HL-60 (cell line): ENCODE data around the gene MALSU1.

Experiments used
- DNase-seq, 2 experiments: peaks; one replicate each; pipeline ENCODE4 v3.0.0-alpha.2; 2010 to 2020; ENCODE audit warnings: low read depth in 1 of 2, low spot score in 1 of 2
- H3K27ac ChIP-seq: fragments of 250-450 bp; sonication (Bioruptor Pico); replicated peaks from 2 replicates; pipeline ENCODE4 v1.5.1; 2020; ENCODE audit warnings: mild to moderate bottlenecking, moderate library complexity
- H3K27me3 ChIP-seq: fragments of 250-450 bp; sonication (Bioruptor Pico); 2 replicates; pipeline ENCODE4 v1.5.1; 2021; ENCODE audit warnings: mild to moderate bottlenecking, moderate library complexity; ENCODE audit not compliant: insufficient read depth, poor library complexity, severe bottlenecking
- H3K4me3 ChIP-seq: replicated peaks from 2 replicates; pipeline ENCODE4 v1.5.1; 2011; ENCODE audit warnings: mild to moderate bottlenecking, control low read depth, low read length; ENCODE audit not compliant: insufficient read depth
- CTCF ChIP-seq: IDR thresholded peaks from one replicate; pipeline ENCODE4 v1.5.1; 2011; ENCODE audit warnings: low read length, control low read depth, inconsistent platforms; ENCODE audit not compliant: insufficient read depth
- GABPA ChIP-seq: IDR thresholded peaks from 2 replicates; pipeline ENCODE4 v1.6.1; 2012; ENCODE audit warnings: low read depth
- POLR2AphosphoS5 ChIP-seq: IDR thresholded peaks from 2 replicates; pipeline ENCODE4 v1.6.1; 2012; ENCODE audit warnings: low read depth
- REST ChIP-seq: IDR thresholded peaks from 2 replicates; pipeline ENCODE4 v1.6.1; 2012; ENCODE audit warnings: low read depth; ENCODE audit not compliant: insufficient replicate concordance
- SPI1 ChIP-seq: IDR thresholded peaks from 2 replicates; pipeline ENCODE4 v1.6.1; 2012; ENCODE audit warnings: low read depth, mild to moderate bottlenecking, borderline replicate concordance

Gene MALSU1

GRCh38 chr7:23290993-23291392, 8.1 kb upstream of the MALSU1 start:
- DNase-seq = no peak
- no peak overlapping the region for H3K27ac ChIP-seq
- no peaks in the 10 kb centered on the region for H3K27me3 ChIP-seq
- H3K4me3 ChIP-seq = no peak overlapping the region
- TF ChIP-seq GABPA (no peak), CTCF (no peak), POLR2AphosphoS5 (no peak), REST (no peak), SPI1 (no peak)

- Histone ChIP-seq H3K27ac (no peak overlapping the region), H3K27me3 (no peaks in the 10 kb centered on the region), H3K4me3 (no peak overlapping the region)
- no peak for TF ChIP-seq GABPA
- DNase-seq = no peak
Measured at GRCh38 chr7:23291957-23292560, 7.1 kb upstream of the MALSU1 start.

- no peaks in the 10 kb centered on the region for H3K27me3 ChIP-seq
- no peak overlapping the region for H3K27ac ChIP-seq
- TF ChIP-seq REST (no peak), POLR2AphosphoS5 (no peak), GABPA (no peak), CTCF (no peak), SPI1 (no peak)
- DNase-seq = no peak
- H3K4me3 ChIP-seq = no peak overlapping the region
Measured at GRCh38 chr7:23292623-23293022, 6.5 kb upstream of the MALSU1 start.

- DNase-seq = no peak
- H3K27me3 ChIP-seq = no peaks in the 10 kb centered on the region
- no peak for TF ChIP-seq GABPA
- TF ChIP-seq CTCF = no peak
- TF ChIP-seq POLR2AphosphoS5 = no peak
- no peak for TF ChIP-seq REST
- no peak for TF ChIP-seq SPI1
- H3K4me3 ChIP-seq = no peak overlapping the region
- H3K27ac ChIP-seq = no peak overlapping the region
Measured at GRCh38 chr7:23293500-23294073, 5.6 kb upstream of the MALSU1 start.
